RPMI8226 (cell line): Measurements from ENCODE around the gene PPP1R3D.

Source experiments
- DNase-seq: peaks from one replicate; pipeline ENCODE4 v3.0.0-alpha.2; 2015

PPP1R3D gene

DNA sequence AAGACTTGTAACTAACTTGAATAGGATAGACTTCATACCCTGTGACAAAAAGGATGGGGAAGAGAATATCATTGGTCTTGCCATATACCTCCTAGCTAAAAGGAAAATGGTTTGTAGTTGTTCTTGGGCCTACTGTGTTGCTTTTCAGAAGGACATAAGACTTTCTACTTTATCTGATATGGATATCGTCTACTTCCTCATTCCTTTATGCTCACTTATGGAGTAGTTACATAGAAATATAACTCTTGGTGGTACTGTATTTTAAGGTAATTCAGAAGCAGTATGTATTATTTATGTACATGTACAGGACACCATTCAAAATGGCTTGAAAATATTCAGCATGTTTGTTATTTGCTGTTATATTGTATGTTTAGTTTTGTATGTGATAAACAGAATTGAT, 8.1 kb upstream of the PPP1R3D start:
- DNase-seq = no peak

DNA sequence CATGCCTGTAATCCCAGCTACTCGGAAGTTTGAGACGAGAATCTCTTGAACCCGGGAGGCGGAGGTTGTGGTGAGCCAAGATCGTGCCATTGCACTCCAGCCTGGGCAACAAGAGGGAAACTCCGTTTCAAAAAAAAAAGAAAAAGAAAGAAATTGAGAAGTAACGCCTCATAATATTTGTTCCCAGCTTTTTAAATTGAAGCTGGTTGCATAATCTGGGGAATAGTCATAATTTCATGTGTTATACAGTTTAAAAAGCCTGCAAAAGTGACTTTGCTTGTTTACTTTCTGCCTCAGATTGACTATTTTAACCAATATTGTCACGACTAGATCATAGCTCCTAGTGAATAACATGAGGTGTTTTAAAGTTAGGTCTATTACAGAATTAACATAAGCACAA, 7.3 kb upstream of the PPP1R3D start:
- DNase-seq = no peak

DNA sequence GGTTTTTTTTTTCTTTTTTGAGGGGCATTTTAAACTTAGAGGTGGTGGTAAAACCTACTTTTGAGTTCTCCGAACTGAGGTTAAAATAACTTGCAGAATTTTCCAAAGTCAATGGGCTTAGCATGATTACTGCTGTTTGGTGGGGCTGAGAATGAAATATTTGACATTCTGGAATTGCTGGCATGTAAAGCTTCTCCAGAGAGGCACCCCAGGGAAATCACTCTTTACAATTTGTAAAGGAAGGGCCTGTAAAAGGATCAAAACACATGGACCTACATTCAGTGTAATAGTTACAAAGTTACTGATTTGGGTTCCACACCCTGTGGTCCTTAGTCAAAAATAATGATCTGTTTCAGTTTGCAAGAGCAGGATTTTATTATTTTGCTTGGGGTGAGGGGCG, 5.6 kb upstream of the PPP1R3D start:
- no peak for DNase-seq

DNA sequence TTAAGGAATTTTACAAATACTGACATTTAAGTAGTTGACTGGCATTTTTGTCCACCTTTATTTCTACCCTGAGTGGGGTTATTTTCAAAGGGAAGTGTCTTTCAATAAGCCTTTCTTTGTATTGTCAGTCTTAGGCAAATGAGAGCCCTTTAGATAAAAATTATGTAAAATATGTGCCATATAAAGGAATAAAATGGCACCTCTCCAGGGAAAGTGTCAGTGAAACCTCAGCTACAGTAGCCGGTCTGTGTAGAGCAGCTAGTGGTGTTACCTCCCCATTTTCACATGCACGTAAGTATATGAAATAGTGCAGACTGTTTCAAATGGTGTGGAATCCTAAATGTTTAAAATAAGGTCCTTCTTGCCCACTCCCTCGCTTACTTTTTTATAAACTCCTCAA, 5.1 kb upstream of the PPP1R3D start:
- DNase-seq = no peak

DNA sequence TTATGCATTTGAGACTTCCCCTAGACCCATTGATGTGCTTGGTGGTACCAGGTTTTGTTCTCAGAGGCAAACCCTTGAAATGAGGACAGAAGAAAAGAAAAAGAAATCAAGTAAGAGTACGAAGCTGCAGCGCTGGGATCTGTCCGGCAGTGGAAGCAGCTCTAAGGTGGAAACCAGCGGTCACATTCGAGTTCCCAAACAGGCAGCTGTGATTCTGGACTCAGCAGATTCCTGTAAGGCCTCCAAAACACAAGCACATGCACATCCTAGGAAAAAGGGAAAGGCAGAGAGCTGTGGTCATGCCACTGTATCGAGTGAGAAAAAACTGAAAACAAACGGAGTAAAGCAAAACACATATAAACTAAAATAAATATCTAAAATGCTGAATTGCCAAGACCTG, 4.6 kb upstream of the PPP1R3D start:
- no peak for DNase-seq

DNA sequence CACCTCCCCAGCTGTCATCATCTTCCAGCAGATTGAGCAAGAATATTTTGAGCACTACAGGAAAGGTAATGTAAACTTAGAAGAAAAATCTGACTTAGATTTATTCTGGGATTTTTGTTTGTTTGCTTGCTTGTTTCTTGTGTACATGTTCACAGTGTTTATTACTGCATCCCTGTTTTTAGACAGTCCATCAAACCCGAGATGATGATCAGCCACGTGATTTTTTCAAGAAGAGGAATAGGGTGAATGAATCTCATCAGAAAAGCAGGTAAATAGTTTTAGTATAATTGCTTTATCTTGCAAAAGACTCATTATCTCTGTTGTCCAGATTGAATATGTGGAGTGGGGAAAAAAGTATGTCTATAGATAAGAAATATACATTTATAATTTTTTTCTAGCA, 2.1 kb upstream of the PPP1R3D start:
- no peak for DNase-seq

DNA sequence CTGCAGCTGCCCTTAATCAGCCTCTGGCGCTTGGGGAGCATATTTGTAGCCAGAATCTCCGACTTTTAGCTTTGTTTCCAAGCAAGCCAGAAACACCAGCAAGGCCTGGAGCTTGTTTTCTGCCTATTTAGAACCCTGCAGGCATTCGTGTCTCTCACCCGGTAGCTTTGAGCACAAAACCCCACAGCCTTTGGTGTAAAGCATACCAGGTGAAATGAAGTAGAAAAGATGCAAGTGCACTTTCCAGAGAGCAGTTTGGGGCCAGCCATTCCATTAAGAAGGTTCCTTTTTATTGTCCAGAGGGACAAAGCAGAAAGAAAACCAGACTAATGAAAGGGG, 820 bp upstream of the PPP1R3D start:
- DNase-seq = no peak

DNA sequence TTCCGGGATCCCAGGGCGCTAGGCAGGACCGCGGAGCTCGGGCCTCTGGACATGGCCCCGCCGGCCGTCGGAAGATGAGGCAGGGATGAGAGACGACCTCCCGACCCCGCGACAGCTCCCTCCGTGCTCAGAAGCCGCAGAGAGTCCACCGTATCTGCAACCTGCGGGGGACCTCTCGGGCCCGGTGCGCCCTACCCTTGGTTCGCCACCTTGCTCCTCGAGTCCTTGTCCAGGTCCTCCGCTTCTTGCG, 301 bp downstream of the PPP1R3D start:
- no peak for DNase-seq

DNA sequence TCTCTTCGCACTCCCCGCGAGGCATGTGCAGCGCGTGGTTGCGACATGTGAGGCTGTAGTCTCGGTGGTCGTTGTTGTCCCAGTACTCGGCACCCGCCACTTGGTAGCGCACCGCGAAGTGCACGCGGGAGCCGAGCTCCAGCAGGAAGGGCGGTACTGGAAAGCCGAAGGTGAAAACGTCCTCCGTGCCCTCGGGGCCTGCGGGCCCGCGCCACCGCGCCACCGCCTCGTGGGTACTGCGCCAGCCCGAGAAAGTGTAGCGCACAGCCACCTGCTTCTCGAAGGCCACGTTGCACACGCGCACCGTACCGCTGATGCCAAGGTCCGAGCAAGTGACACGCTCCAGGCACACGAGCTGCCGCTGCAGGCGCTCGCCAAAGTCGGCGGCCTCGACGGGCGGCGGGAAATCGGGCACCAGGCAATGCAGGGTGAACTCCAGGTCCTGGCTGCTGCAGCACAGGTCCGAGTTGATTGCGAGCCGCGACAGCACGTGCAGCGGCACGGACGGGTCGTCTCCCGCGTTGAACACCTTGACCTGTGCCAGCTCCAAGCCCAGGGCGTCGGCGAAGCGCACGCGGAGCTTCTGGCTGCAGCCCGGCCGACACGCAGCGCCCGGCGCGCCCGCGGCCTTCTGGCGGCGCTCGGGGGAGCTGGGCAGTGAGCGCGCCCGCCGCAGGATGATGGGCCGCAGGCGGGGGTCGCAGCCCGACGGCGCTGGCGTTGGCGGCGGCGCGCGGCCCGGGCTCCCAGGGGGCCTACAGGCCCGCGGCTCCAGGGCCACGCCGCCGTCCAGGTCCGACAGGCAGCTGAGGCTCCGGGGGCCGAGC, 840 bp downstream of the PPP1R3D start:
- DNase-seq = peak; percentile 32

DNA sequence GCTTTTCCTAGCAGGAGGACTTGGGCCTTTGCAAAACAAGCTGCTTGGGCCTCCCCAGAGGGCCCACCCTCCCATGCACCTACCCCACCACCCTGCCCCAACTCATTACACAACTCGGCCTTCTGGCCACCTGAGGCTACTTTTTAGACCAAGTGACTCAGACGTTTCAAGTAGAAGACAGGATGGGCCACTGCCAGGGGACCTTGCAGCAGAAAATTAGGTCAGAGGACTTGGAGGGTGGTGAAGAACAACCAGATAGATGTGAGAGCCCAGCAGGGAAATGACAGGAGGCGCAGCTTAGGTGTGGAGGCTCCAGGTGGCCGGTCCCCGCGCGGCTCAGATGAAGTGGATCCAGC, 1.4 kb downstream of the PPP1R3D start:
- DNase-seq = no peak

DNA sequence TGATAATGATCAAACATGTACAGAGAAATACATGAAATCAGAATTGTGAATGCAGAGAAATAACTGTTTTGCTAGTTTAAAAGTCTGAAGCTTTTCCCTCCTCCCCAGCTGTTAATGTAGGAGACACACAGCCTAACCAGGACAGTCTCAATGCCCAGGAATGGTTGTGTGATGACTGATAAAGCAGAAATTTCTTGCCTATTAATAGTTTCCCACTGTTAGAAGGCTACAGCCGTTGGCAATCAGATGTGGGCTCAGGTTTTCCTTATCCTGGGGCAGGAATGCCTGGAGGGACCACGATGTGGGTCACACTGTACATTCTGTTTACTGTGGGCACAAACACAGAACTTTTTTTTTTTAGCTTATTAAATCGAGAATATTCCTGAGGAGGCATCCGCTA, 1.9 kb downstream of the PPP1R3D start:
- no peak for DNase-seq

DNA sequence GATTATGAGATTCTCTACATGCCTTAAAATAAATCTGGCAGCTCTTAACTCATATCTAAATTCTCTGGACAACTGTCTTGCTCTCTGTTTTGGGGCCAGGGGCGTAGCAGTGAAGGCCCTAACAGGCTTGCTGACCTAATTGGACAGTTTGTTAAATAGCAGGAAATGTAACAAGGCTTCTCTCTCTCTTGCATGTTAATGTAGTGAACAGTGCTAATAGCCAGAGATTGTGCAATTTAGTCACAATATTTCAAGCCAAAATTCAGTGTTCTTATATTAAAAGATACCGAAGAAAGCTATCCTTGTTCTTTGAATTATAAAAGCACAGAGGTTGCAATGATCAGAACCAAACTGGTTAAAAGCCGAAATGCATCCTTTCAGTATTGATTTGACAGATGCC, 3.0 kb downstream of the PPP1R3D start:
- no peak for DNase-seq

DNA sequence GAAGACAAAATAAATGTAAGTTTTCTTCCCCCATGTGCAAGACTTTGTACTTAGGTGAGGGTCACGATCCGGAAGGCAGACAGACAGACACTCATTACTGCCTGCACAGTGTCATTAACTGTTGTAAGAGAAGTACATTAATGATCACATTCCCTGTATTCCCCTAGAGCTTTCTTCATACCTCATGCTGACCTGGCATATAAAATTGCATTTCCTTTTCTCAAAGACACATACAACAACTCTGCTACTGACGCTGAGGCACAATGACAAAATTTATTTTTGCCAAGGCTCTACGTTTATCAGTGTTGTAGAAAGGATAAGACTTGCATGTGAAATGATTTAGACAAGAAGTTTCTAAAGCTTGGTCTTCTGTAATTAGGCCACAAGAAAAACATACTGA, 3.7 kb downstream of the PPP1R3D start:
- no peak for DNase-seq

DNA sequence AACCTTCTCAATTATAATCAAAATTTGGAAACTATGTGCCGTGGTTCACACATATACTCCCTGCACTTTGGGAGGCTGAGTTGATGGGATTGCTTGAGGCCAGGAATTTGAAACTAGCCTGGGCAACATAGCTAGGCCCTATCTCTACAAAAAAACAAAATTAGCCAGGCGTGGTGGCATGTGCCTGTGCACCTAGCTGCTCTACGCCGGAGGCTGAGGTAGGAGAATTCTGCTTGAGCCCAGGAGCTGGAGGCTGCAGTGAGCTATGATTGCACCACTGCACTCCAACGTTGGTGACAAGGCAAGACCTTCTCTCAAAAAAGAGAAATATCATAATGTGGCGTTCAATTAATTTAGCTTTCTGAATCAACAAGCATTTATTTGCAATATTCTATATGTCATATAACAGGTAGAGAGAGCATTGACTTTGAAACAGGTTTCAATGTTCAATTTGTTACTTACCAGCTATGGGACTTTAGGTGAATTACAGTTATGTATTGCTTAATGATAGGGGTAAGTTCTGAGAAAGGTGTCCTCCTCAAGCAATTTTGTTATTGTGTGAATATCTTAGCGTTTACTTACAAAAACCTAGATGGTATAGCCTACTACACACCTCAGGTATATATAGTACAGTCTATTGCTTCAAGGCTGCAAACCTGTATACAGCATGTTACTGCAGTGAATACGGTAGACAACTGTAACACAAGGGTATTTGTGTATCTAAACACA, 4.5 kb downstream of the PPP1R3D start:
- DNase-seq = no peak

DNA sequence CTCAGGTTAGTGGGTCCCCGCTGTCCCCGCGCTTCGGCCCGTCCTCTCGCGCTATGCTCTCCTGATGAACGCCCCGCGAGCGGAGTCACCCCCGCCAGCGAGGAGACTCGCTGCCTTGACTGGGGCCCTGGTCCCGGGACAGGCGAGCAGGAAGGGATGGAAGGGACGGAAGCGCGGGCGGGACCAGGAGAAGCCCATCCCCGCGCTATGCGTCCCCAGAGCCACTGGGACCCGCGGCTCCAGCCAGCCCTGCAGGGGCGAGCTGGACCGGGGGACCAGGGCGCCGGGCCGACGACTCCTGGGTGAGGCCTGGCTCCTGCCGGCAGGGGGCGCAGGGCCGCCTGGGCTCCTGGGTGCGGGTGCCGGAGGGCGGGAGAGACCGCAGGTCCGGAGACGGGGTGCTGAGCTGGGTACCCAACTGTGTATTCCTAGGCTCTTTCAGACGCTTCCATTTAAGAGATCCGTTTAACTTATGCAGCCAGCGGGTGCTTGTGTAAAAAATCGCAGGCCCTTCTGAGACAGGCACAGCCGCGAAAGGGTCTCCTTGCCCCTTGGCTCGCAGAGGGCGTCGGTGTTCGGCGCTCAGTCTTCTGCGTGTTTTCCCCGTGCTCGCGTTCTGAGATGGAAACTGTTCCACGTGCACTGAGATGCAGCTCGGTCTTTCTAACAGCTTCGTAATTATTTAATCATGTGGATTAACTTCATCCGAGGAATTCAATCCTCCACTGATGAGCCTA, 6.1 kb downstream of the PPP1R3D start:
- peak; percentile 60 for DNase-seq

DNA sequence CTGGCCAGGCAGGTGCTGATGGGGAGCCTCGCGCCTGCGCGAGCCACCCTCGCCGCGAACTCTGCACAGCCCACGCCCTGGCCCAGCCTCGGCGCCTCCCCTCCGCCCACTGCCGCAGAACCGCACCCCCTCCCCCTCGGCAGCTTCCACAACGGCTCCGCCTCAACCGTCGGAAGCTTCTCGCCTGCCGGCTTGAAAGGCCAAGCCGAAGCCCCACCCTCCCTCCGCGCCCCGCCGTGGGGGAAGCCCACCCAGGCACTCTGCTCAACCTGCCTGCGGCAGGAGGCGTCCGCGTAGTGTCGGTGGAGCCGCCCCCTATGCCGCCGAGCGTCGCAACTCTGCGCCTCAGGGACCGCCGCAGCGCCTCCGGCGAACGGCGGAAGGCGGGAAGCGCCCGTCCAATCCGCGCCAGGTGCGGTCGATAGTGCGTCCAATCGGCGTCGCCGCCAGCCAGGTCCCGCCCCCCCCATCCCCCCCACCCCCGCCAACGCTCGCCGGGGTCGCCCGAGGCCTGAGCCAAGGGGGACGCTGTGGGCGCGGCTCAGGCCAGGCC, 6.7 kb downstream of the PPP1R3D start, which contains the start of gene SYCP2:
Gene SYCP2 (minus strand): TSS at position 342 of the 553 bp plus-strand sequence. CDS start 11,224 bp downstream, outside the sequence.
- DNase-seq = no peak

DNA sequence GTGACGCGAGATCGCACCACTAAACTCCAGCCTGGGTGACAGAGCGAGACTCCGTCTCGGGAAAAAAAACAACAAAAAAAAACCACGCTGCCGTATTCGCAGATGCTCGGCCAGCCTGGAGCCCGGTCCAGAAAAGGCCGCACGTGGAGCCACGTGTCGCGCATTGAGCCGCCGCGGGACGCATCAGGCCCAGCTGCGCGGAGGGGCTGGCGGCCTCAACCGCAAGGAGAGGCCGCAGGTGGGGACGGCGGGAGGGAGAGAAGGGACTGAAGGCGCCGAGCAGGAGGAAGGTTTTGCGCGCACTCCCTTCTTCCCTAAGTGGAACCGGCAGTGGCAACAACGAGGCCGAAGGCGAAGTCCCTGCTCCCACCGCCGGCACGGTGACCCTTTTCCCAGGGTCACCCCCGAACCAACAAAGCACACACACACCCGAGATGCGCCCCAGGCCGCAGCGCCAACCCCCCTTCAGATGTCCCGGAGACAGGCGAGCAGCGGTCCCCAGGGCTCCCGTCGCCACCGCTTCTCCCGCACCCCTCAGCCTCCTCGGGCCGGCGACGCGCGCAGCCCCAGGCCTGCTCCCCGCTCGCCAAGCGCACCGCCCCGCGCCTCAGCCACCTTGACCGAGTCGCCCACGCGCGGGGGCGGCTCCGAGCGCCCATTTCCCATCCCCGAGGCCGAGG, 7.3 kb downstream of the PPP1R3D start:
- DNase-seq = no peak

DNA sequence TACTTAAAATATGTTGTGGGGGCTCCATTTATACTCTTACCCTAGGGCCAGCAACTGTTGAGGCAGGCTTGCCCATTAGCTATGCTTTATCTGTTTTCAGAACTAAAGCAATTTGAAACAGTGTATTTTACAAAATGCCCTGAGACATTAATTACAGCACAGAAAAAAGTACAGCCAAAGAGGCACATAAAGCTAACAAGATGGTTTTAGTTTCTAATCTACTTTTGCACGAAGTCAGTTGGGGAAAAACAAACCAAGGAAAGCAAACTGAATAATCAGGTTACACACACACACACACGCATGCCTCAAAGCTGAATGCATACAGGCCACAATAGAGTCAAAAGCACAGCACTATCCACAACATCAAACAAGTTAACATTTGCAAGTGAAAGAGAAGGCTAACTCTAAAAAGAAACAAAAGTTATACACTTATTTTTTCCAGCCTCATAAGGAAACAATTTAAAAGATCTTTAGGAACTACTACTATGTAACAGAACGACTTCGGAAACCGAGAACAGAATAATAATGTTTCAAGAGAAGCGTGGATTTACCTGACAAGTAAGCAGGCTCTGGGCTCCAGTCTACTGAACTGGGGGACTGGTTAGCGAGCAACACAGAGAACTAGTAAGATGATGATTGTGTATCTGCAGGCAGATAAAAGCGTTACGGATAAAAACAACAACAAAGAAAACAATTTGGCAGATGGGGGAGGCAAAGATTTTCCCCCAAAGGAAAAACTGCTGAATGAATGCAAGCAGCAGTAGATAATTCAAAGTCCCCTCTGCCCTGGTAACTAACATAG, 8.4 kb downstream of the PPP1R3D start:
- no peak for DNase-seq

DNA sequence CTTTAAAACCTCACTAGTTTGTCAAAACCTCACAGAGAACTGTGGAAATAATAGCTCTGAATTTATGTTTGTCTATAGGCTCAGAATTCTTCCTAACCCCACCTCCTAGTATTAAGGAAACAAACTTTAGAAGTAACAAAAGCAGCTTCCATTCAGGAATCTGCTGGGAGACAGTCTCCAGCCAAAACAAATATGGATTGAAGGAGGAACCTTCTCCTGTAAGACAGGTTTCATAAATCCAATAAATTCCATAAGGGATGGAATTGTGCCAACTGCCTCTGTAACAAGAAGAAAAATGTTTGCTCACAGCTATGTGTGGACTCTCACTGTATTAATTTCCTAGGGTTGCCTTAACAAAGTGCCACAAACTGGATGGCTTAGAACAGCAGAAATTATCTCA, 14.2 kb downstream of the PPP1R3D start:
- no peak for DNase-seq

DNA sequence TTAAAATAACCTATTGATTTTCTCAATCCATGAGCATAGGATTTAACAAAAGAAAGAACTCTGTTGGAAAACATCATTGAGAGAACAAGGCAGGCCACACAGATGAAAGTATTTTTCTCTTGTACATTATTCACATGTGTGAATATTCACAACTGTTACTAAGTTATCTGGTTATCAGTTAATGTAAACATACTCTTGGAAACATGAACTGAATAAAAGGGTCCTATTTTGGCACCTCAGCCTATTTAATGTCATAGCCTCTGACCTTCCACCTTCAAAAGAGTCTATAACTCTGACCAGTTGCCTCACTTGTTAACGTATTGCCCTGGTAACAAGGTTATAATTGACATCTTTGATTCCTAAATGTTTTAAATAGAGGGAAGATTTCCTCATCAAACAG, 14.7 kb downstream of the PPP1R3D start:
- no peak for DNase-seq

DNA sequence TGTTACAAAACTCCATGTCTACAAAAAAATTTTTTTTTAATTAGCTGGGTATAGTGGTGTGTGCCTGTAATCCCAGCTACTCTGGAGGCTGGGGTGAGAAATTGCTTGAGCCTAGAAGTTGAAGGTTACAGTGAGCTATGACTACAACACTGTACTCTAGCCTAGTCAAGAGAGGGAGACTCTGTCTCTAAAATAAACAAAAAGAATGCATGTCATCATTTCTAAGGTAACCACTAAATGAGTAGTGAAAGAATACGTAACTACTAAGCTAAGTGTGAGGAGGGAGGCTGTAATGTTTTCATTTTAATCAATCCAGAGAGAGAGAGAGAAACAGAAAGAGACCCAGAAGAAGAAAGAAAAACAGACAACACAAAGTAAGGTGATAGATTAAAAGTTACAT, 16.6 kb downstream of the PPP1R3D start:
- DNase-seq = no peak

DNA sequence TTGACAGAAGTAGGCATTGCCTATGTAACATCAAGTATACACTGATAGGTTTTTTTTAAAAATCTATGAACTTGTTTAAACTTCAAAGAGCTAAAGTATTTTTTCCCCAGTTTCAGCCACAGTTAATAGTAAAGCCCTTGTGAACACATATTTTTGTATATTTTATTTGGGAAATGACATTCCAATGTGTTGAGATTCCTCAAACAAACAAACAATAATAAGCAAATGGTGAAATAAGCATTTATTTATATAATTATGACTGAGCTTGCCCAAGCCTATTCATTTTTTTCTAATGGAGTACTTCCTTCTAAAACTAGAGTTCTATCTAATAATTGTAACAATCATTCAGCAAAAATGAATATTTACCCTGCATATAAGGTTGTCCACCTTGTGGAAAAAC, 19.2 kb downstream of the PPP1R3D start:
- no peak for DNase-seq

DNA sequence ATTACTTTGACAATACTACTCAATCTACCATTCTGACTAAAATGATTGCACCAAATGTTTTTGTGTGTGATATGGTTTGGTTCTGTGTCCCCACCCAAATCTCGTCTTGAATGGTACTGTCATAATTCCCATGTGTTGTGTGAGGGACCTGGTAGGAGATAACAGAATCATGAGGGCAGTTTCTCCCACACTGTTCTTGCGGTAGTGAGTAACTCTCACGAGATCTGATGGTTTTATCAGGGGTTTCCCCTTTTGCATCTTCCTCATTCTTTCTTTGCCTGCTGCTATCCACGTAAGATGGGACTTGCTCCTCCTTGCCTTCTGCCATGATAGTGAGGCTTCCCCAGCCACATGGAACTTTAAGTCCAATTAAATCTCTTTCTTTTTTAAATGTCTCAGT, 27.5 kb downstream of the PPP1R3D start:
- no peak for DNase-seq
